ENCODE measurements around the gene PIK3R3.

GRCh38 chr1:46134660-46135331 is 2.4 kb upstream of the PIK3R3 start:
- TF ChIP-seq POLR2AphosphoS5 (IDR thresholded peaks at IDR 0.05) = no peak
- TF ChIP-seq CTCF (IDR thresholded peaks at IDR 0.05) = no peak
- no peak for TF ChIP-seq POLR2A (IDR thresholded peaks at IDR 0.05)
